ENCODE measurements around the gene COG5. TPM values are rescaled to one million over a fixed set of nuclear protein-coding genes. Genes with fewer than 3 reads are reported as not detected.

COG5 gene
- total and polyA plus RNA-seq, 4 experiments from 2014 or later = 39.3 to 87.8 (median 64.6) TPM

GRCh38 chr7:107599262-107599661, 35.5 kb upstream of the COG5 start:
- no peaks in the 10 kb centered on the region for H3K4me1 ChIP-seq (ENCODE audit: insufficient read depth, low read length)
- intact Hi-C loops (cut with micrococcal nuclease) = no loop called here
- Mint-ChIP-seq H3K9me3 (no peaks in the 10 kb centered on the region), H3K4me3 (no peak overlapping the region), H3K4me1 (no peaks in the 10 kb centered on the region), H3K27me3 (no peaks in the 10 kb centered on the region), H3K27ac (no peak overlapping the region), H3K36me3 (peaks cover 16 to 25% of the 10 kb centered on the region in 2 donors)
- POLR2A ChIA-PET (ENCODE audit: partially characterized antibody) = interaction anchor here (0.6 to 0.7 kb wide), 2 partner anchors 35 to 431 kb away, joined by 3 read pairs; partner anchors contain the start of genes COG5 and DUS4L
- H3K9me3 ChIP-seq (ENCODE audit: control insufficient read depth in 1 of 2, low read length in 2 of 2) = no peaks in the 10 kb centered on the region
- H3K27ac ChIP-seq (ENCODE audit: low read depth, low read length) = no peak overlapping the region
- no peak for DNase-seq
- H3K27me3 ChIP-seq (ENCODE audit: insufficient read depth, low read length) = no peaks in the 10 kb centered on the region
- H3K36me3 ChIP-seq (ENCODE audit: insufficient read depth, low read length) = no peaks in the 10 kb centered on the region
- CTCF ChIA-PET (ENCODE audit: partially characterized antibody) = interaction anchor here (1.1 kb wide), 1 partner anchor 126 kb away, joined by 3 read pairs; no protein-coding TSS in a partner anchor
- H3K4me3 ChIP-seq (ENCODE audit: low read length in 2 of 2) = no peak overlapping the region

GRCh38 chr7:107597953-107598352, 34.2 kb upstream of the COG5 start:
- CTCF ChIA-PET (ENCODE audit: partially characterized antibody) = interaction anchor here (1.0 kb wide), 1 partner anchor 277 kb away, joined by 3 read pairs; no protein-coding TSS in a partner anchor
- no peaks in the 10 kb centered on the region for H3K4me1 ChIP-seq (ENCODE audit: insufficient read depth, low read length)
- DNase-seq = no peak
- no peaks in the 10 kb centered on the region for H3K27me3 Mint-ChIP-seq
- intact Hi-C loops (cut with micrococcal nuclease) = no loop called here
- peak overlapping the region in 1 of 7 donors; percentile 18 for H3K27ac Mint-ChIP-seq
- H3K36me3 ChIP-seq (ENCODE audit: insufficient read depth, low read length) = no peaks in the 10 kb centered on the region
- POLR2A ChIA-PET (ENCODE audit: partially characterized antibody) = no interaction called here
- no peak overlapping the region for H3K4me3 ChIP-seq (ENCODE audit: low read length in 2 of 2)
- peaks cover 20 to 29% of the 10 kb centered on the region in 2 donors for H3K36me3 Mint-ChIP-seq
- no peaks in the 10 kb centered on the region for H3K9me3 ChIP-seq (ENCODE audit: control insufficient read depth in 1 of 2, low read length in 2 of 2)
- no peaks in the 10 kb centered on the region for H3K27me3 ChIP-seq (ENCODE audit: insufficient read depth, low read length)
- H3K4me3 Mint-ChIP-seq = no peak overlapping the region
- H3K27ac ChIP-seq (ENCODE audit: low read depth, low read length) = no peak overlapping the region
- no peaks in the 10 kb centered on the region for H3K9me3 Mint-ChIP-seq
- H3K4me1 Mint-ChIP-seq = no peaks in the 10 kb centered on the region

- no peak overlapping the region for H3K27ac Mint-ChIP-seq
- Histone ChIP-seq H3K36me3 (ENCODE audit: insufficient read depth, low read length) (no peaks in the 10 kb centered on the region), H3K27me3 (ENCODE audit: insufficient read depth, low read length) (no peaks in the 10 kb centered on the region), H3K4me1 (ENCODE audit: insufficient read depth, low read length) (no peaks in the 10 kb centered on the region), H3K4me3 (ENCODE audit: low read length in 2 of 2) (no peak overlapping the region), H3K27ac (ENCODE audit: low read depth, low read length) (no peak overlapping the region), H3K9me3 (ENCODE audit: control insufficient read depth in 1 of 2, low read length in 2 of 2) (no peaks in the 10 kb centered on the region)
- no peak overlapping the region for H3K4me3 Mint-ChIP-seq
- DNase-seq = no peak
- CTCF ChIA-PET (ENCODE audit: partially characterized antibody) = interaction anchor here (1.0 kb wide), 1 partner anchor 277 kb away, joined by 3 read pairs; no protein-coding TSS in a partner anchor
- H3K36me3 Mint-ChIP-seq = peaks cover 20 to 28% of the 10 kb centered on the region in 2 donors
- no peaks in the 10 kb centered on the region for H3K9me3 Mint-ChIP-seq
- POLR2A ChIA-PET (ENCODE audit: partially characterized antibody) = no interaction called here
- no peaks in the 10 kb centered on the region for H3K27me3 Mint-ChIP-seq
- intact Hi-C loops (cut with micrococcal nuclease) = no loop called here
- H3K4me1 Mint-ChIP-seq = no peaks in the 10 kb centered on the region
Observed at GRCh38 chr7:107597582-107597916, 33.8 kb upstream of the COG5 start.

GRCh38 chr7:107596881-107597581, 33.3 kb upstream of the COG5 start:
- Mint-ChIP-seq H3K36me3 (peaks cover 20 to 27% of the 10 kb centered on the region in 2 donors), H3K27me3 (no peaks in the 10 kb centered on the region), H3K27ac (peak overlapping the region in 2 of 7 donors; percentile 16 to 45), H3K4me3 (no peak overlapping the region), H3K9me3 (no peaks in the 10 kb centered on the region), H3K4me1 (no peaks in the 10 kb centered on the region)
- Histone ChIP-seq H3K4me3 (ENCODE audit: low read length in 2 of 2) (no peak overlapping the region), H3K4me1 (ENCODE audit: insufficient read depth, low read length) (no peaks in the 10 kb centered on the region), H3K9me3 (ENCODE audit: control insufficient read depth in 1 of 2, low read length in 2 of 2) (no peaks in the 10 kb centered on the region), H3K27me3 (ENCODE audit: insufficient read depth, low read length) (no peaks in the 10 kb centered on the region), H3K27ac (ENCODE audit: low read depth, low read length) (no peak overlapping the region), H3K36me3 (ENCODE audit: insufficient read depth, low read length) (no peaks in the 10 kb centered on the region)
- POLR2A ChIA-PET (ENCODE audit: partially characterized antibody) = no interaction called here
- intact Hi-C loops (cut with micrococcal nuclease) = no loop called here
- DNase-seq = no peak
- CTCF ChIA-PET (ENCODE audit: partially characterized antibody) = interaction anchor here (1.0 kb wide), 1 partner anchor 278 kb away, joined by 3 read pairs; no protein-coding TSS in a partner anchor

GRCh38 chr7:107594961-107595737, 31.4 kb upstream of the COG5 start:
- Mint-ChIP-seq H3K27me3 (no peaks in the 10 kb centered on the region), H3K4me1 (no peaks in the 10 kb centered on the region), H3K27ac (peak overlapping the region in 1 of 7 donors; percentile 64), H3K36me3 (peaks cover 15 to 20% of the 10 kb centered on the region in 2 donors), H3K9me3 (no peaks in the 10 kb centered on the region), H3K4me3 (no peak overlapping the region)
- Histone ChIP-seq H3K4me1 (ENCODE audit: insufficient read depth, low read length) (no peaks in the 10 kb centered on the region), H3K4me3 (ENCODE audit: low read length in 2 of 2) (no peak overlapping the region), H3K27ac (ENCODE audit: low read depth, low read length) (no peak overlapping the region), H3K36me3 (ENCODE audit: insufficient read depth, low read length) (no peaks in the 10 kb centered on the region), H3K9me3 (ENCODE audit: control insufficient read depth in 1 of 2, low read length in 2 of 2) (no peaks in the 10 kb centered on the region), H3K27me3 (ENCODE audit: insufficient read depth, low read length) (no peaks in the 10 kb centered on the region)
- no peak for DNase-seq
- CTCF ChIA-PET (ENCODE audit: partially characterized antibody) = no interaction called here
- POLR2A ChIA-PET (ENCODE audit: partially characterized antibody) = no interaction called here
- intact Hi-C loops (cut with micrococcal nuclease) = no loop called here

GRCh38 chr7:107593025-107593410, 29.3 kb upstream of the COG5 start:
- DNase-seq = no peak
- Mint-ChIP-seq H3K27ac (no peak overlapping the region), H3K9me3 (no peaks in the 10 kb centered on the region), H3K36me3 (peaks cover 15 to 20% of the 10 kb centered on the region in 2 donors), H3K4me1 (no peaks in the 10 kb centered on the region), H3K4me3 (no peak overlapping the region), H3K27me3 (no peaks in the 10 kb centered on the region)
- H3K4me1 ChIP-seq (ENCODE audit: insufficient read depth, low read length) = no peaks in the 10 kb centered on the region
- H3K27ac ChIP-seq (ENCODE audit: low read depth, low read length) = no peak overlapping the region
- H3K9me3 ChIP-seq (ENCODE audit: control insufficient read depth in 1 of 2, low read length in 2 of 2) = no peaks in the 10 kb centered on the region
- H3K36me3 ChIP-seq (ENCODE audit: insufficient read depth, low read length) = no peaks in the 10 kb centered on the region
- POLR2A ChIA-PET (ENCODE audit: partially characterized antibody) = no interaction called here
- CTCF ChIA-PET (ENCODE audit: partially characterized antibody) = interaction anchor here (1.4 kb wide), 1 partner anchor 11 kb away, joined by 4 read pairs; no protein-coding TSS in a partner anchor
- H3K27me3 ChIP-seq (ENCODE audit: insufficient read depth, low read length) = no peaks in the 10 kb centered on the region
- intact Hi-C loops (cut with micrococcal nuclease) = no loop called here
- no peak overlapping the region for H3K4me3 ChIP-seq (ENCODE audit: low read length in 2 of 2)

GRCh38 chr7:107592361-107593024, 28.8 kb upstream of the COG5 start:
- Mint-ChIP-seq H3K36me3 (peaks cover 15 to 20% of the 10 kb centered on the region in 2 donors), H3K4me3 (no peak overlapping the region), H3K27ac (no peak overlapping the region), H3K9me3 (no peaks in the 10 kb centered on the region), H3K4me1 (no peaks in the 10 kb centered on the region), H3K27me3 (no peaks in the 10 kb centered on the region)
- H3K4me3 ChIP-seq (ENCODE audit: low read length in 2 of 2) = no peak overlapping the region
- intact Hi-C loops (cut with micrococcal nuclease) = no loop called here
- H3K4me1 ChIP-seq (ENCODE audit: insufficient read depth, low read length) = no peaks in the 10 kb centered on the region
- no peaks in the 10 kb centered on the region for H3K27me3 ChIP-seq (ENCODE audit: insufficient read depth, low read length)
- H3K27ac ChIP-seq (ENCODE audit: low read depth, low read length) = no peak overlapping the region
- no peak for DNase-seq
- no peaks in the 10 kb centered on the region for H3K9me3 ChIP-seq (ENCODE audit: control insufficient read depth in 1 of 2, low read length in 2 of 2)
- ChIA-PET POLR2A (ENCODE audit: partially characterized antibody) (no interaction called here), CTCF (ENCODE audit: partially characterized antibody) (interaction anchor here (1.4 kb wide), 1 partner anchor 10 kb away, joined by 4 read pairs; no protein-coding TSS in a partner anchor)
- no peaks in the 10 kb centered on the region for H3K36me3 ChIP-seq (ENCODE audit: insufficient read depth, low read length)
